Endothelial cell (in vitro differentiated cells): ENCODE data around the gene IFIT5. TPM values are rescaled to one million over a fixed set of nuclear protein-coding genes. Genes with fewer than 3 reads are reported as not detected.
"Not testable (repeated sequence)": the region's sequence is repeated elsewhere in the genome, so short reads cannot be mapped to it uniquely, and the experiment has no call there.

Experiments used
- DNase-seq: peaks from one replicate; pipeline ENCODE4 v3.0.0; 2021; ENCODE audit warnings: low spot score
- H3K27ac Mint-ChIP-seq: one replicate; pipeline ENCODE4 v1.8.0; 2021; ENCODE audit warnings: mixed read lengths, inconsistent platforms; ENCODE audit not compliant: unreplicated experiment
- H3K27me3 Mint-ChIP-seq: one replicate; pipeline ENCODE4 v1.8.0; 2021; ENCODE audit warnings: mild to moderate bottlenecking, moderate library complexity, mixed read lengths, inconsistent platforms; ENCODE audit not compliant: unreplicated experiment
- H3K36me3 Mint-ChIP-seq: one replicate; pipeline ENCODE4 v1.8.0; 2021; ENCODE audit warnings: mild to moderate bottlenecking, low read depth, mixed read lengths, inconsistent platforms; ENCODE audit not compliant: unreplicated experiment
- H3K4me1 Mint-ChIP-seq: one replicate; pipeline ENCODE4 v1.8.0; 2021; ENCODE audit warnings: mild to moderate bottlenecking, mixed read lengths, inconsistent platforms; ENCODE audit not compliant: unreplicated experiment
- H3K4me3 Mint-ChIP-seq: one replicate; pipeline ENCODE4 v1.8.0; 2021; ENCODE audit warnings: mild to moderate bottlenecking, mixed read lengths, inconsistent platforms; ENCODE audit not compliant: unreplicated experiment
- H3K9me3 Mint-ChIP-seq: one replicate; pipeline ENCODE4 v1.8.0; 2021; ENCODE audit warnings: mixed read lengths, inconsistent platforms; ENCODE audit not compliant: unreplicated experiment
- CTCF ChIP-seq: fragments of 200-600 bp; sonication (generic); IDR thresholded peaks from one replicate; pipeline ENCODE4 v1.5.0; 2021; ENCODE audit warnings: antibody characterized with exemption; ENCODE audit not compliant: unreplicated experiment
- total RNA-seq: library from RNA; stranded (reverse); fragmentation: NEBNext Ultra II Directional; extraction: Animal tissue kit (Norgen Biotek cat#: 25700); gene quantifications from one replicate; pipeline ENCODE4 v1.2.1, GENCODE V29; 2021; ENCODE audit not compliant: unreplicated experiment

The IFIT5 gene
- total RNA-seq, 1 donor from 2014 or later = 8.2 TPM

DNA sequence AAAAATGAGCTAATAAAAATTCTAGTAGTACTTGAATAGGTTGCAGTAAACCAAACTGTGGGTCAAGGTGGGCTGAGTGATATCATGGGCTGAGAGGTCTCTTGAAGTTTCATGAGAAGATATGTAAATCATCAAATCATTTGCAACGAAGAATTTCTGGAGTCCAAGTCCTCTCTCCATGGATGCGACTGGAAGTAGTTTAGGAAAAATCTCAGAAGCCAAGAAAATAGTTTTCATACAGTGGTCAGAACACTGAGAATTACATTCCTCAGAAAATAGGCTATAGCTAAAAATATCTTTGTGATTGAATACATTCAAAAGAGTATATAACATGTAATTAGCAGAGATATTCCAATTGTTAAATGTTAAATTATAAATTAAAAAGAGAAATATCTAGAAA is 25.6 kb upstream of the IFIT5 start:
- Mint-ChIP-seq H3K27me3 (peaks cover 2% of the 10 kb centered on the region), H3K4me1 (peaks cover 8% of the 10 kb centered on the region), H3K9me3 (no peaks in the 10 kb centered on the region), H3K27ac (no peak overlapping the region), H3K4me3 (no peak overlapping the region), H3K36me3 (no peaks in the 10 kb centered on the region)
- no peak for TF ChIP-seq CTCF
- DNase-seq = no peak

DNA sequence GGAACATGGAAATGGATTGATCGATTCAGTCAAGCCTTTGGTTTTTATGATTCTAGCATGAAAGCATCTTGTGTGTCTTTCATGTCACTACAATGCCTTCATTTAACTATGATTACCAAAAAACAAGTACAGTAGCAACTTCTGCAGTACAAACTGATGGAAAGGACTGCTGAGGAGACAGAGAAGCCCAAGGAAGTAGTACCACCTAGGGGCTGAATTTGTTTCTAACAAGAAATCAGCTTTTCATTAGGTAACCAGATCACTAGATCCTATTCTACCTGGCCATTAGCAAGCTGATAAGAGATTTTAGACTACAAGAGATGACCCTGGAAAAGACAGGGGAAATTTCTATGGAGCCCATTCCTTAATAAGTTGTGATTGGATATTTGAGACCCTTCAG is 25.1 kb upstream of the IFIT5 start:
- Mint-ChIP-seq H3K27ac (no peak overlapping the region), H3K27me3 (peaks cover 2% of the 10 kb centered on the region), H3K4me1 (peaks cover 8% of the 10 kb centered on the region), H3K4me3 (no peak overlapping the region), H3K36me3 (no peaks in the 10 kb centered on the region), H3K9me3 (no peaks in the 10 kb centered on the region)
- DNase-seq = no peak
- TF ChIP-seq CTCF = no peak

DNA sequence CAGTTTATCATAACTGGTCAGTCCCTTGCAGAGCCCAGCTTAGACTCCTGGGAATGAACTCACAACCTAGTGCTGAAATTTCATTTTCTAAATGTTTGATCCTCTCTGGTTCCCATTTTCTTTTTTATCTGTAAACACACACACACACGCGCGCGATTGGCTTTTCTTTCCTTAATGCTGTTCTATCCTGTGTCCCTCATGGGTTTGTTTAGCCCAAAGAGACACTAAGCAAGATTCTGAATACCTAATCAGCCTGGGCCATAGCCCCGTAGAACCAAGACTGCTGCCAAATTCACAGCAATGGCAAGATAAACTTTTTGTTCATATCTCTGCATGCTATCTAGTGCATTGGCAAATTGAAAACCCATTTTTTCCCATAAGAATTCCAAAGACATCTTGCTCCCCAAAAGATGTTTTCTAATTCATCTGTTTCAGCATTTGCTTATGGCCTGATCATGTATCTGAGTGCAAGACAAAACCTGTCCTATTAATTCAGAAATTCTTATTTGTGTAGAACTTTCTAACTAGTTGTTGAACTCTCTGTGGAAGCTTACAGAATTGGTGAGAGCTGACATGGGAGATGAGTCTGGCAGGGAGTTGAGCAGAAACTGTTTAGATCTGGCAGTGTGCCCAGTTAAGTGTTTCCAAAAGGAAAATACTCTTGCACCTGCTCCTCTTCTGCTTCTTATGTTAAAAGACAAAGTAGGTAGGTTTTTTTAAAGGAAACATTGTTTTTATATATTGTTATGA is 23.7 kb upstream of the IFIT5 start:
- Mint-ChIP-seq H3K4me1 (peaks cover 3% of the 10 kb centered on the region), H3K9me3 (no peaks in the 10 kb centered on the region), H3K27me3 (peaks cover 2% of the 10 kb centered on the region), H3K4me3 (no peak overlapping the region), H3K36me3 (no peaks in the 10 kb centered on the region), H3K27ac (no peak overlapping the region)
- no peak for TF ChIP-seq CTCF
- DNase-seq = no peak

DNA sequence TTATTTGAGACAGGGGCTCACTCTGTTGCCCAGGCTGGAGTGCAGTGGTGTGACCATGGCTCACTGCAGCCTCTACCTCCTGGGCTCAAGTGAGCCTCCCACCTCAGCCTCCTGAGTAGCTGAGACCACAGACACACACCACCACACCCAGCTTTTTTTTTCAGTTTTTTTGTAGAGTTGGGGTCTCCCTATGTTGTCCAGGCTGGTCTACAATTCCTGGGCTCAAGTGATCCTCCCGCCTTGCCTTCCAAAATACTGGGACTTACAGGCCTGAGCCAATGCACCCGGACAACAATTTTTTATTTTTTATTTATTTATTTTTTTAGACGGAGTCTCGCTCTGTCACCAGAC is 23.2 kb upstream of the IFIT5 start:
- not testable (repeated sequence) for H3K27me3 Mint-ChIP-seq

GRCh38 chr10:89391907-89392756 is 22.2 kb upstream of the IFIT5 start, which contains the start of gene IFIT1:
Gene IFIT1, plus strand, starts transcription at chr10:89392623. Its CDS starts 90 bp downstream, at chr10:89392713.
- no peak for TF ChIP-seq CTCF
- no peak for DNase-seq
- H3K9me3 Mint-ChIP-seq = no peaks in the 10 kb centered on the region
- peaks cover 3% of the 10 kb centered on the region for H3K4me1 Mint-ChIP-seq
- H3K36me3 Mint-ChIP-seq = no peaks in the 10 kb centered on the region
- H3K27me3 Mint-ChIP-seq = peaks cover 2% of the 10 kb centered on the region
- peak within 1 kb of the TSS; percentile 81 for H3K4me3 Mint-ChIP-seq
- H3K27ac Mint-ChIP-seq = no peak within 1 kb of the TSS

More for the DNA sequence above, 23.2 kb upstream of the IFIT5 start:
- H3K36me3 Mint-ChIP-seq, DNase-seq, H3K9me3 Mint-ChIP-seq, H3K4me3 Mint-ChIP-seq, H3K4me1 Mint-ChIP-seq, H3K27ac Mint-ChIP-seq: not testable (repeated sequence)
